Esophagus (tissue), 2 donors: ENCODE data around the gene MID1. TPM values are rescaled to one million over a fixed set of nuclear protein-coding genes. Genes with fewer than 3 reads are reported as not detected.

Experiments
- H3K27ac ChIP-seq, 2 donors: one replicate each; pipeline ENCODE4 v1.5.1; 2013; ENCODE audit warnings: low read depth in 2 of 2, mild to moderate bottlenecking in 2 of 2, inconsistent platforms in 1 of 2, low read length in 1 of 2, moderate library complexity in 1 of 2
- H3K27me3 ChIP-seq, 2 donors: one replicate each; pipeline ENCODE4 v1.6.1; 2013; ENCODE audit warnings: low read length in 2 of 2, control low read depth in 1 of 2, mild to moderate bottlenecking in 1 of 2; ENCODE audit not compliant: insufficient read depth in 2 of 2, control insufficient read depth in 1 of 2
- H3K36me3 ChIP-seq, 2 donors: one replicate each; pipeline ENCODE4 v1.6.1; 2013; ENCODE audit warnings: low read length in 1 of 2; ENCODE audit not compliant: control insufficient read depth in 2 of 2, insufficient read depth in 2 of 2
- H3K4me1 ChIP-seq, 2 donors: one replicate each; pipeline ENCODE4 v1.6.1; 2013; ENCODE audit warnings: low read length in 1 of 2; ENCODE audit not compliant: control insufficient read depth in 2 of 2, insufficient read depth in 2 of 2
- H3K4me3 ChIP-seq, 2 donors: one replicate each; pipeline ENCODE4 v1.5.1; 2013; ENCODE audit warnings: low read length in 2 of 2, mild to moderate bottlenecking in 2 of 2, low read depth in 1 of 2, moderate library complexity in 1 of 2
- H3K9me3 ChIP-seq, 2 donors: one replicate each; pipeline ENCODE4 v1.6.1; 2013; ENCODE audit warnings: mild to moderate bottlenecking in 2 of 2, low read depth in 1 of 2, low read length in 1 of 2, moderate library complexity in 1 of 2; ENCODE audit not compliant: control insufficient read depth in 2 of 2, insufficient read depth in 1 of 2
- WGBS, 2 donors: extraction: QIAGEN DNeasy Blood & Tissue Kit; methylation state at CpG; one replicate each; pipeline ENCODE4 v1.1.7; 2013; 5-methylcytosine and 5-hydroxymethylcytosine counted together
- polyA plus RNA-seq, 2 donors: library from polyadenylated mRNA; stranded (reverse); fragments of 200-250 nt; gene quantifications; one replicate each; pipeline ENCODE4 v1.2.3, GENCODE V29; 2013
- donor health status: healthy with polysubstance abuse.
- donor health status: Bipolar disorder and iron deficiency.

Gene MID1, protein sequence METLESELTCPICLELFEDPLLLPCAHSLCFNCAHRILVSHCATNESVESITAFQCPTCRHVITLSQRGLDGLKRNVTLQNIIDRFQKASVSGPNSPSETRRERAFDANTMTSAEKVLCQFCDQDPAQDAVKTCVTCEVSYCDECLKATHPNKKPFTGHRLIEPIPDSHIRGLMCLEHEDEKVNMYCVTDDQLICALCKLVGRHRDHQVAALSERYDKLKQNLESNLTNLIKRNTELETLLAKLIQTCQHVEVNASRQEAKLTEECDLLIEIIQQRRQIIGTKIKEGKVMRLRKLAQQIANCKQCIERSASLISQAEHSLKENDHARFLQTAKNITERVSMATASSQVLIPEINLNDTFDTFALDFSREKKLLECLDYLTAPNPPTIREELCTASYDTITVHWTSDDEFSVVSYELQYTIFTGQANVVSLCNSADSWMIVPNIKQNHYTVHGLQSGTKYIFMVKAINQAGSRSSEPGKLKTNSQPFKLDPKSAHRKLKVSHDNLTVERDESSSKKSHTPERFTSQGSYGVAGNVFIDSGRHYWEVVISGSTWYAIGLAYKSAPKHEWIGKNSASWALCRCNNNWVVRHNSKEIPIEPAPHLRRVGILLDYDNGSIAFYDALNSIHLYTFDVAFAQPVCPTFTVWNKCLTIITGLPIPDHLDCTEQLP
- 1 to 10 TPM; 4.6 to 4.7 TPM for polyA plus RNA-seq

DNA sequence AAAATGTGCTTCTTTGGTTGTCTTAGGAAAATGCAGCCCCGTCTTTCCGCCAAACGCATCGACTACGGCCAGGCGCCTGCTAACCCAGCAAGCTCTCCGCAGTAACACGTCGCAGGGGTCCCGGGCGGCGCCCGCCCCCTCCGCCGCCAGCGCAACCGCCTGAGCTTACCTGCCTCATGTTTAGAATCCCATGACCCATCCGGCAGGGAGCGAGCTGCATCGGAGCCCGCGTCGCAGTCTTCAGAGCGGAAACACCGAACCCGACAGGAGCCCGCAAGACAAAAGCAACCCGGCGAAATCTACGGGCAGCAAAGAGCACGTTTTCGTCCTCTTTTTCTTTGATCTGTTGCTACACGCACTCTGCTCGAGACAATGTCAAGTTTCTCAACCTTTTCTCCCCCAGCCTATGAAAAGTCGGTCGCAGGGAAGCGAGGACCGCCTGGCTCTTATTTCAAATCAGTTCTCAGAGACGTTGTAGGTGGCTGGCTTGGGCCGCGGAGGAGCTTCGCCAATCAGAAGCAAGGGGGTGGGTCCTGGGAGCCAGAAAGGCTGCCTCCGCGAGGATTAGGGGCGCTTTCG lies at the start of gene MID1:
Gene MID1 (minus strand): TSS at position 465 of the 579 bp plus-strand sequence. CDS start 53,038 bp downstream, outside the sequence.
- Histone ChIP-seq H3K27me3 (no peaks in the 10 kb centered on the region), H3K36me3 (no peaks in the 10 kb centered on the region), H3K4me3 (peak within 1 kb of the TSS; percentile 49 to 63), H3K27ac (peak within 1 kb of the TSS; percentile 56 to 72), H3K9me3 (no peaks in the 10 kb centered on the region), H3K4me1 (peaks cover 0 to 2% of the 10 kb centered on the region in 2 donors)
- WGBS, 2 donors = 1 to 23% methylated on average over 46 of the region's 46 CpGs

DNA sequence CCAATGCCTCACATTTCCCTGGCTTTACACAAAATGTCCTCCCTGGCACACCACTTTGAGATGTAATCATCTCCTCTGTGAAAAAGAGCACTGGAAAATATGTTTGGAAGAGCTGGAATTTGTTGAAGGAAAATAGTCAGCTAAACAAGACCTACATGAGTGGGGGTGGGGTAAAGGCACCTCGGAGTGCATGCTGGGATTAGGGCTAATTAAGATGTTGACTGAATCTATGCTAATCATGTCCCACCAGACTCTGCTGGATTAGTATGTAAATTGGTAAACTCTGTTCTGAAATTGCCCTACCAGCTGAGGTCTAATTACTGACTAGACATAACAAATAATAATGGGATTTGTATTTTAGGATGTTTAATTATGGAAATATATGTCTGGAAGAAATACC lies 46.8 kb upstream of the MID1 start:
- Histone ChIP-seq H3K27me3 (no peaks in the 10 kb centered on the region), H3K36me3 (no peaks in the 10 kb centered on the region), H3K9me3 (no peaks in the 10 kb centered on the region), H3K4me1 (no peaks in the 10 kb centered on the region), H3K27ac (no peak overlapping the region), H3K4me3 (no peak overlapping the region)
- 65 to 79% methylated on average over 1 of the region's 1 CpG for WGBS, 2 donors

DNA sequence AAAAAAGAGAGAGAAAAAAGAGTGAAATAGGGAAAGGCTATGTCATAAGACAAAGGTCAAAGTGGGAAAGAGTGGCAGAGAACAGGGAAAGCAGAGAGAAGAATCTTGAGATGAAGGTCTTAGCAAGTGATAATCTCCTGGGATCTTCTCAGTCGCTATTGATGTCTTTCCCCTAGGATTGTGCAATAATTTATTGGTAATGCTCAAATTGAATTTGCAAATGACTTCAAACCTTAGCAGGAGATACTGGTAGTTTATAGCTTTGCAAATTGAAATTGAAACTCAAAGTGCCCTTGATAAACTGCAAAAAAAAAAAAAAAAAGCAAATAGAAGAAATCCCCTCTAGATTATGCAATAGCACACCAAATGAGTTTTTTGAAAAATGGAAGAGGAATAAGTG lies 45.7 kb upstream of the MID1 start:
- no peaks in the 10 kb centered on the region for H3K27me3 ChIP-seq
- H3K4me3 ChIP-seq = no peak overlapping the region
- WGBS, 2 donors = 57 to 63% methylated on average over 1 of the region's 1 CpG
- H3K9me3 ChIP-seq = no peaks in the 10 kb centered on the region
- no peaks in the 10 kb centered on the region for H3K36me3 ChIP-seq
- H3K27ac ChIP-seq = no peak overlapping the region
- H3K4me1 ChIP-seq = no peaks in the 10 kb centered on the region

DNA sequence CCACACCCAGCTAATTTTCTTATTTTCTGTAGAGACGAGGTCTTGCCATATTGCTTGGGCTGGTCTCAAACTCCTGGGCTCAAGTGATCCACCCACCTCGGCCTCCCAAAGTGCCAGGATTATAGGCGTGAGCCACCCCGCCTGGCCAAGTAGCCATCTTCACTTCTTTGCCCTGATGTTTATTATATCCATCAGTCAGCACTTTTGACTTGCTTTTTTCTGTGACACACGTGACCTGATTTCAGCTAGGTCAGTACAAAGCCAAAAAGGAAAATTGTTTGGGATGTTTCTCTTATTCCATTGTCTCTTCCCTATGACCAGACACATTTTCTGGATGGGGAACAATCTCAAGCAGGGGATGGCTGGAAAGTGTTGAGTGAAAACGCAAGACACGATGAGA lies 45.3 kb upstream of the MID1 start:
- no peaks in the 10 kb centered on the region for H3K27me3 ChIP-seq

DNA sequence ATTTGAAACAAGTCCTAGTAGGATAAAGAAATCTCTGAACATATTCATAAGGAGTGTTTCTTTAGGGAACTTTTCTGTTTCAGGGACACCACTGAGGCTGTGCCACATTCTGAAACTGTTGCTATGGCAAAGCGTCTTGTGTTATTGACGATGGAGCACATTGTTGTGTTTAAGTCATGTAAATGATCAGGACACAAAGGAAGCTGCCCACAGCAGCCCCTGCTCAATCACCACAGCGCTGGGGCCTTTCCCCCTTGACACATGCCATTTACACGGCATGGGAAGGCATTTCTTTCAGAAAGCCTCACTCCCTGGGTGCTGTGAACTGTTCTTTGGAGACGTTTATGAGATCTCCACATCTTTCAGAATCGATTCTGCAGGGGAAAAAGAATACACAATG lies 39.8 kb upstream of the MID1 start:
- whole genome bisulfite sequencing, 2 donors = 47 to 82% methylated on average over 6 of the region's 6 CpGs
- no peak overlapping the region for H3K27ac ChIP-seq

More for the DNA sequence above, 45.3 kb upstream of the MID1 start:
- H3K4me3 ChIP-seq = no peak overlapping the region
- H3K36me3 ChIP-seq = no peaks in the 10 kb centered on the region
- 77 to 92% methylated on average over 7 of the region's 7 CpGs for WGBS, 2 donors
- no peak overlapping the region for H3K27ac ChIP-seq
- H3K9me3 ChIP-seq = no peaks in the 10 kb centered on the region
- H3K4me1 ChIP-seq = no peaks in the 10 kb centered on the region

DNA sequence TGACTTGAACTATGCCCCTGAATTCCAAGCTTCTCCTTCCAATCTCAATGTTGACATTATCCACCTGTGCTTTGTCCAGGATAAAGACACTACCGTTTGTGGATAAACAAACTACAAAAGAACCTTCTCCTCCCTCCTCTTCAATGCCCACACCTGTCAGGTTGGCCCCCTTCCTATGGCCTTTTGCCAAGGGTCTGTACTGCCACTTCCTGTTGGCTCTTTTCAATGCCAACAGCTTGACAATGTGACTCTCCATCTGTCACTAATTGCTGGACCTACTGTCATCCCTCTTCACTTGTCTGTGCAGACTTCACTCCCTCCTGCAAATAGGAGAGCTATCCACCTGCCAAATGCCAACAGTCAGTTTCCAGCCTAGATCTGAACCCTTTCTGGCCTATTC lies 35.8 kb upstream of the MID1 start:
- no peaks in the 10 kb centered on the region for H3K9me3 ChIP-seq
- WGBS, 2 donors = 19% methylated on average over 1 of the region's 1 CpG
- no peak overlapping the region for H3K27ac ChIP-seq
- H3K4me1 ChIP-seq = no peaks in the 10 kb centered on the region
- no peaks in the 10 kb centered on the region for H3K27me3 ChIP-seq
- H3K36me3 ChIP-seq = no peaks in the 10 kb centered on the region
- H3K4me3 ChIP-seq = no peak overlapping the region

More for the DNA sequence above, 39.8 kb upstream of the MID1 start:
- no peaks in the 10 kb centered on the region for H3K4me1 ChIP-seq
- no peaks in the 10 kb centered on the region for H3K9me3 ChIP-seq
- H3K36me3 ChIP-seq = no peaks in the 10 kb centered on the region
- no peak overlapping the region for H3K4me3 ChIP-seq
- H3K27me3 ChIP-seq = no peaks in the 10 kb centered on the region

DNA sequence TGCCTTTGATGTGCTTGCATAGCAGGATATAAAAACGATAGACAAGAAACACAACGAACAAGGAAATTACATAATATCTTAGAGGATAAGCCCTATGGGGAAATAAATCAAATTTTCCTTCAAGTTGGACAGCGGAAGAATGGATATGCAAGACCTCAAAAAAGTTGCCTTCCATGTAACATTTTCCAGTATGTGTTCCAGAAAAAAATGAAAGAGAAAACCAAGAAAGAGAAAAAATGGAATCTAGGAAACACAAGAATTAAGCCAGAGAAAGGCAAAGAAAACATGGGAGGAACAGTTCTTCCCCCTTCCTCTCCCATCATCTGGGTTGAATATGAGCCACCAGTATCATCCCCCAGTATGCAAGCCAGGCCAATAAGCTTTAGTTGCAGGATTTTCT lies 34.6 kb upstream of the MID1 start:
- WGBS, 2 donors = 58 to 66% methylated on average over 3 of the region's 3 CpGs
- Histone ChIP-seq H3K9me3 (no peaks in the 10 kb centered on the region), H3K27ac (no peak overlapping the region), H3K4me1 (no peaks in the 10 kb centered on the region), H3K36me3 (no peaks in the 10 kb centered on the region), H3K27me3 (no peaks in the 10 kb centered on the region), H3K4me3 (no peak overlapping the region)

DNA sequence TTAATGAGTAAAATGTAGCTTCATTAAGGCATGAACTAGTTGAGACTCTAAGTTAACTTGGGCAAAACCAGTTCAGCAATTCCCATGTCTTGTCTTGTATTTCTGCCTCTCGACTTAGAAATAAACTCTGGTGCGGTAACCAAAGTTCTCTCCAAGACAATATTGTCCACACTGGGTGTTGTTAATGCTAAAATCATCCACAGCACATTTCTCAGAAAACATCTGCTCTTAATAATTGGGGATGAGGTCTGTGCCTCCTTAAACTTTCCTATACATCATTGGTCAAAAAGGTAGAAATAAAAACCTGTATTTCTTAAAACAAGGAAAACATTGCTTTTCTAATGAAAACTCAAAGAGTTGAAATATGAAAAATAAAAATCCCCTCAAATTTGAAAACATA lies 32.9 kb upstream of the MID1 start:
- 82 to 91% methylated on average over 2 of the region's 2 CpGs for WGBS, 2 donors
- H3K4me1 ChIP-seq = no peaks in the 10 kb centered on the region
- no peak overlapping the region for H3K4me3 ChIP-seq
- H3K9me3 ChIP-seq = no peaks in the 10 kb centered on the region
- H3K36me3 ChIP-seq = no peaks in the 10 kb centered on the region
- H3K27ac ChIP-seq = no peak overlapping the region
- H3K27me3 ChIP-seq = no peaks in the 10 kb centered on the region

DNA sequence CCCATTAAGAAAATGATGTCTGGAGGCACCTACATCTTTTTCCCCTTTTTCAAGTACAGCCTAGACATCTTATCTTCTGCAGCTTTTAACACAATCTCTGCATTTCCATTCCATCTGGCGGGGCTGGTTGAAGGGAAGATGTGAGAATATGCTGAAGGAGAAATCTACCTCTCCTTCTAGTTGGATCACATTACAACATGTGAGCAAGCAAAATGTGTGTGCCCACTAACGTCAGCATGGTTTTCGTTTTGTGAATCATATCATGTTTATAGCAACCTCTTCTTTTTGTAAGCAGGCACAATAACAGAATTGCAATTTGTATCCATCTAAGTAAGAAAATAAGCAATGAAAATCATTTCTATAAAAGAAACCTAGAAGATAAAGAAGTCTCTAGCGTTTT lies 28.9 kb upstream of the MID1 start:
- no peaks in the 10 kb centered on the region for H3K36me3 ChIP-seq
- no peak overlapping the region for H3K4me3 ChIP-seq
- no peaks in the 10 kb centered on the region for H3K27me3 ChIP-seq
- no peaks in the 10 kb centered on the region for H3K4me1 ChIP-seq
- no peak overlapping the region for H3K27ac ChIP-seq
- no peaks in the 10 kb centered on the region for H3K9me3 ChIP-seq
- 64 to 87% methylated on average over 4 of the region's 4 CpGs for WGBS, 2 donors
